Heart left ventricle (tissue), 16 donors: Measurements from ENCODE around the gene MACROD1. TPM values are rescaled to one million over a fixed set of nuclear protein-coding genes. Genes with fewer than 3 reads are reported as not detected.
A peak's percentile ranks its signal among the peaks of the same experiment; 100 is the strongest.

Experiments
- ATAC-seq, 4 donors: fragments of 200-7000 bp; cut with Tn5 transposase; one replicate each; pipeline ENCODE4 v1.9.1; 2020 to 2022; ENCODE audit warnings: moderate library complexity in 4 of 4, mild to moderate bottlenecking in 3 of 4, moderate number of reproducible peaks in 1 of 4
- DNase-seq, 5 donors: peaks; one replicate each; pipeline ENCODE4 v3.0.0-alpha.2; 2020
- H3K27ac ChIP-seq, 12 donors: fragments of 200-600 bp; sonication (generic) in 4 of 12; one replicate each; pipeline versions ENCODE4 v1.5.0 to v1.8.0; 2016 to 2022; ENCODE audit warnings: mild to moderate bottlenecking in 2 of 12
- H3K27me3 ChIP-seq, 9 donors: fragments of 200-600 bp; sonication (generic) in 2 of 9; one replicate each; pipeline versions ENCODE4 v1.5.1 to v1.8.0; 2016 to 2022; ENCODE audit warnings: mild to moderate bottlenecking in 3 of 9
- H3K36me3 ChIP-seq, 9 donors: fragments of 200-600 bp; sonication (generic) in 2 of 9; one replicate each; pipeline versions ENCODE4 v1.5.0 to v1.8.0; 2018 to 2022; ENCODE audit warnings: mild to moderate bottlenecking in 2 of 9
- H3K4me1 ChIP-seq, 12 donors: fragments of 200-600 bp; sonication (generic) in 4 of 12; one replicate each; pipeline versions ENCODE4 v1.5.0 to v1.8.0; 2016 to 2022; ENCODE audit warnings: mild to moderate bottlenecking in 3 of 12
- H3K4me3 ChIP-seq, 12 donors: fragments of 200-600 bp; sonication (generic) in 4 of 12; one replicate each; pipeline versions ENCODE4 v1.5.0 to v1.8.0; 2017 to 2022; ENCODE audit warnings: mild to moderate bottlenecking in 9 of 12, moderate library complexity in 4 of 12
- H3K9me3 ChIP-seq, 12 donors: fragments of 200-600 bp; sonication (generic) in 4 of 12; one replicate each; pipeline versions ENCODE4 v1.5.0 to v1.8.0; 2016 to 2022; ENCODE audit warnings: mild to moderate bottlenecking in 1 of 12
- CTCF ChIP-seq, 12 donors: fragments of 200-600 bp; sonication (generic) in 4 of 12; IDR thresholded peaks; one replicate each; pipeline versions ENCODE4 v1.5.0 to v1.8.0; 2018 to 2022; ENCODE audit warnings: antibody characterized with exemption in 12 of 12, mild to moderate bottlenecking in 5 of 12
- POLR2A ChIP-seq, 2 donors: fragments of 450-650 bp; IDR thresholded peaks; one replicate each; pipeline ENCODE4 v1.6.1; 2017; ENCODE audit warnings: antibody characterized with exemption in 2 of 2, mild to moderate bottlenecking in 2 of 2, moderate library complexity in 2 of 2
- WGBS, 4 donors: extraction: QIAGEN DNeasy Blood & Tissue Kit in 2 of 4; methylation state at CpG; one replicate each; pipeline versions ENCODE4 v1.1.5 to v1.1.7; 2013 to 2018; 5-methylcytosine and 5-hydroxymethylcytosine counted together
- intact Hi-C, 10 donors: fragments of 100-400 bp; cut with DNase I; formaldehyde crosslinking; loops; one replicate each; pipeline versions ENCODE4 v1.11.1 to v1.14.2; 2022
- long read RNA-seq, 3 donors: library from polyadenylated mRNA; unstranded; transcript quantifications; one replicate each; pipeline ENCODE4 v2.0.0, GENCODE V29; 2020 to 2021
- polyA plus RNA-seq, 2 donors: library from polyadenylated mRNA; stranded (reverse); fragments of 200-250 nt; gene quantifications; one replicate each; pipeline ENCODE4 v1.2.3, GENCODE V29; 2013
- total RNA-seq, 9 donors: library from RNA; depleted of rRNA in 2 of 9; stranded (reverse); fragments of >200 nt in 2 of 9; fragmentation: NEBNext Ultra II Directional in 3 of 9; extraction: Animal tissue kit (Norgen Biotek cat#: 25700) in 3 of 9; gene quantifications; one replicate each; pipeline versions ENCODE4 v1.1.0 to v1.2.4, GENCODE V29; 2016 to 2023
- donor health status: ischemic (EF 13 %, LVEDD 7.1; RV severe dilation, severe dysfunction).
- donor health status: healthy with polysubstance abuse.
- donor health status: DM: no; HTN: yes; CAD: no.
- donor health status: DM: no; HTN: no; CAD: no.
- donor health status: ischemic (EF 25% LVEDD 6.9; RV normal size, moderate dysfunction).
- donor health status: ischemic (EF 25% LVEDD 5.7; RV mildly dilated, moderate dysfunction).
- donor health status: healthy.
- donor health status: DM: yes; HTN: yes; CAD: no.
- donor health status: ischemic (EF 35%, LVEDD 5.7; RV mildly dilated, moderate dysfunction).
- donor health status: nonischemic (EF 11% LVEDD 7.7; RV severe dilation, severe dysfunction).
- donor health status: DM: yes; HTN: yes; CAD: no.
- donor health status: PGD.
- donor health status: ischemic (EF 29% LVEDD 5.4; RV normal size, mild dysfunction).
- donor health status: nonischemic (EF 23%, LVEDD 6.1; RV moderate dilation, normal function).

Gene MACROD1
- total RNA-seq (100 to 1,000 TPM in 6 of 9 donors, 10 to 100 TPM in 3; 61.3 to 166 (median 116) TPM), polyA plus RNA-seq (100 to 1,000 TPM in 1 of 2 donors, 10 to 100 TPM in 1; 48.9 to 287 TPM)
- long read RNA-seq, donor 1, transcript MACROD1-201 (11 exons, 1,205 nt): major isoform, 136 of 209 reads
- long read RNA-seq, donor 1, partial matches to known transcripts: 24 of 209 reads
- long read RNA-seq, donor 1, other reads (novel, unspliced or antisense): 47 of 209 reads
- long read RNA-seq, donor 2, partial matches to known transcripts: 3 of 13 reads
- long read RNA-seq, donor 2, other reads (novel, unspliced or antisense): 6 of 13 reads
- long read RNA-seq, donor 3, transcript MACROD1-201 (11 exons, 1,205 nt): major isoform, 103 of 135 reads
- long read RNA-seq, donor 3, partial matches to known transcripts: 9 of 135 reads
- long read RNA-seq, donor 3, other reads (novel, unspliced or antisense): 21 of 135 reads

DNA sequence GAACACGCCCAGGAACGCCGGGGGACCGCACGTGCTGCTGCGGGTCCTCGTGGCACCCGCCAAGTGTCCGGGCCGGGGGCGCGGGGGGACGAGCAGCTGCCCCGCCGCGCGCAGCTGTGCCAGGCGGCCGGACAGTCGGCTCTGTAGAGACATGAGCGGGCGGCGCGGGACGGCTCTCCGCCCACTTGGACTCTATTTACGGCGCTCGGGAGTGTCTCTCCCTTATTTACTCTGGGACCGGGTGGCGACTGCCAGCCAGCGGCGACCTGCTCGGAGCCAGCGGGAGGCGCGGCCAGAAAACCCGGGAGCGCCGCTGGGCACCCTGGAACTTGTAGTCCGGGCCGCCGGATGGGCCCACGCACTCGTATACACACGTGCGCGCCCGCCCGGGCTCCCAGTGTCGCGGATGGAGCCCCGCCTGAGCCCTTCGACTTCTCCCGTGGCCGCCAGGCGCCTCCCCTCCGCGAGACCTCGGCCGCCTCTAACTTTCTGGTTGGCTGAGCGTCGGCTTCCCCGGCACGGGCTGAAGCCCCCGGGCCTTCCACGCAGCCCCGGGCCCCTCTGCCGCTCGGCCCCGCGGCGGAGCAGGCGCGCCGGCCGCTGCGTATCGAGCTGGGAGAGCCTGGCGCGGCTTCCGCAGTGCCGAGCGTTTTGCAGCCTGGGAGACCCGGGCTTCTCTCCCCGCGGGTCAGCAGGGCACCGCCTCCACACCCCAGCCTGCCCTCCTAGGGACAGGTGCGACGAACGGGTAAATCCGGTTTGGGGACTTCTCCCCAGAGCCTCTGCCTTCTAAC lies at the start of gene MACROD1:
MACROD1 (minus strand) TSS at position 272 of the 794 bp plus-strand sequence; CDS start at position 153, 119 bp downstream.
- WGBS, 4 donors: 0 to 4% (median 1%) methylated on average over 20 to 92 of the region's 92 CpGs
- H3K27ac ChIP-seq: peak within 1 kb of the TSS; percentile 65 to 92 (median 86)
- ATAC-seq (peak; percentile 69 to 89 (median 88)), DNase-seq (peak; percentile 84 to 92 (median 87))
- H3K27me3 ChIP-seq: no peaks in the 10 kb centered on the region
- intact Hi-C loops: no loop called here
- peaks cover 0 to 29% (median 17%) of the 10 kb centered on the region in 12 donors for H3K4me1 ChIP-seq
- no peaks in the 10 kb centered on the region for H3K36me3 ChIP-seq
- H3K4me3 ChIP-seq: peak within 1 kb of the TSS; percentile 59 to 96 (median 79)
- no peaks in the 10 kb centered on the region for H3K9me3 ChIP-seq
- TF ChIP-seq POLR2A (IDR thresholded peaks at IDR 0.05) (peak; percentile 38 to 82), CTCF (IDR thresholded peaks at IDR 0.05) (no peak)

- WGBS, 4 donors: 87 to 93% (median 91%) methylated on average over 27 to 30 of the region's 30 CpGs
- no peak for ATAC-seq
- intact Hi-C loops: no loop called here
Measured at GRCh38 chr11:64211181-64211872, 45.4 kb upstream of the MACROD1 start.

GRCh38 chr11:64210301-64211020 lies 44.5 kb upstream of the MACROD1 start:
- no peak for TF ChIP-seq POLR2A (IDR thresholded peaks at IDR 0.05)
- TF ChIP-seq CTCF (IDR thresholded peaks at IDR 0.05): no peak
- H3K27me3 ChIP-seq: no peaks in the 10 kb centered on the region
- no peak overlapping the region for H3K27ac ChIP-seq
- H3K4me1 ChIP-seq: peaks cover 0 to 32% (median 16%) of the 10 kb centered on the region in 12 donors
- H3K9me3 ChIP-seq: no peaks in the 10 kb centered on the region
- 95 to 96% (median 95%) methylated on average over 21 to 24 of the region's 24 CpGs for WGBS, 4 donors
- no peak for ATAC-seq
- peaks cover 0 to 65% (median 0%) of the 10 kb centered on the region in 9 donors for H3K36me3 ChIP-seq
- peak in 2 of 5 donors; percentile 21 to 56 for DNase-seq
- H3K4me3 ChIP-seq: no peak overlapping the region
- intact Hi-C loops: no loop called here

More at GRCh38 chr11:64211181-64211872, 45.4 kb upstream of the MACROD1 start:
- Histone ChIP-seq H3K4me3 (no peak overlapping the region), H3K36me3 (peaks cover 0 to 72% (median 0%) of the 10 kb centered on the region in 9 donors), H3K27ac (no peak overlapping the region), H3K9me3 (no peaks in the 10 kb centered on the region), H3K27me3 (no peaks in the 10 kb centered on the region), H3K4me1 (peaks cover 0 to 26% (median 15%) of the 10 kb centered on the region in 12 donors)
- peak in 2 of 5 donors; percentile 23 to 58 for DNase-seq
- TF ChIP-seq POLR2A (IDR thresholded peaks at IDR 0.05) (no peak), CTCF (IDR thresholded peaks at IDR 0.05) (no peak)
